Stimulated activated CD8-positive, alpha-beta memory T cell treated with anti-CD3 and anti-CD28 coated beads, Interleukin-4, amount 100 ng/mL, for 4 hours (primary cell): Measurements from ENCODE around the gene AK1.

Experiments
- DNase-seq, 2 donors: peaks; one replicate each; pipeline ENCODE4 v3.0.0-alpha.2; 2020; ENCODE audit warnings: low read depth in 2 of 2, low spot score in 1 of 2

The AK1 gene

DNA sequence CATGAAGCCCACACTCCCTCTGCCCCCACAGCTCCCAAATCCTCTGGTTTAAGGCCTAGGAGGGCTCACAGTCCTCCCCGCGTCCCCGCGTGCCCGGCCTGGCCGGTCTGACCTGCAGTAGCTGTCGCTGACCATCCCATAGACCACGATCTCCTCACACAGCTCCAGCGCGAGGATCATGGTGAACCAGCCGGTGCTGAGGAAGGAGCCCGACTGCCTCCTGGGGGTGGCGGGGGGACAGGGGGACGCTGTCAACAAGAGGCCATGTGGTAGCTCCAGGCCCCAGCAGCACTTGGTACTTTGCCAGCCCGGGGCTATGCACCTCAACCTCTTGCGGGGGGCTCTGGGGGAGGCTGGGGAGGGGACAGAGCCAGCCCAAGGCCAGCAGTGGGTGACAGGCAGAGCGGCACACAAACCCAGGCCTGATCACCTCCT lies 32.4 kb upstream of the AK1 start:
- DNase-seq, result no peak

DNA sequence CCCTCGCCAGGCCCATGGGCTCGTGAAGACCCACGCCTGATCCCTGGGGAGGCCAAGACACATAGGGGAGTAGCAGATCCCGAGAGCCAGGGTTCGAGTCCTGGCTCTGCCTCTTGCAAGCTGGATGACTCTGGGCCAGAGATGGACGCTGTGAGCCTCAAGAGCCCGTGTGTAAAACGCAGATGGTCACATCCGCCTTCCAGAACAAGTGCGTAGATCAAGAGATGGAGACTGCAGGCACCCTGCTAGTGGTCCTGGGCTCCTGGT lies 31.1 kb upstream of the AK1 start:
- DNase-seq, result no peak

DNA sequence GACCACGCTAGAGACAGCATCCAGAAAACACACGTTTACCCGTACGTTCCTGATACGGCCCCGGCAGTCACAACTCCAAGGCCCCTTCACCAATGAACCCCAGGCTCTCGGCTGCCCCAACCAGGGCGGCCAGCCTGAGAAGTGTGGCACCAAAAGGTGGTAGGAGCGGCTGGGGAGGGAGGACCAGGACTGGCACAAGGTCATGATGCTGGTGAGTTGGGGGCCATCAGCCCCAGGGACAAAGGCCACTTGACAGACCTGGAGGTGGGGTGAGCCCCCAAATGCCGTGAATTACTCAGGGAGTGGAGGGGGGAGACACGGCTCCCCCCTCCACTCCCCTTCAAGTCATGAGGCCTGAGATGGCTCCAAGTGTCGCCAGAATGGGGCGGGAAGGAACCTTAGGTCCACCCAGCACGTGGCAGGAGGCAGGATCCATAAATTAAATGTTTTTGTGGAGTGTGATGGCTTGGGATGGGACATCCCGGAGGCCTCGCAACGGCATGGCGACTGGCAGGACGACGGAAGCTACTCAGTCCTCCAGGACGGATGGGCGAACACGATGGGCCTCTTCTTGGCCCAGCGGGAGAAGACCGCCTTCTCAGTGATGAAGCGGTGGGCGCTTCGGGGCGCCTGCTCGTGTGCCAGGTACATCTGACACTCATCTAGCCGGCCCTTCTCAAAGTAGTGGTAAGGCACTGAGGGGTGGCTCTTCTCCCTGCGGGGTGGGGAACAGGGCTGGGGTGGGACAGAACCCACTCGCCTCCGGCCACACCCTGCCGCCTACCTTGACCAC lies 30.6 kb upstream of the AK1 start:
- DNase-seq, result no peak

DNA sequence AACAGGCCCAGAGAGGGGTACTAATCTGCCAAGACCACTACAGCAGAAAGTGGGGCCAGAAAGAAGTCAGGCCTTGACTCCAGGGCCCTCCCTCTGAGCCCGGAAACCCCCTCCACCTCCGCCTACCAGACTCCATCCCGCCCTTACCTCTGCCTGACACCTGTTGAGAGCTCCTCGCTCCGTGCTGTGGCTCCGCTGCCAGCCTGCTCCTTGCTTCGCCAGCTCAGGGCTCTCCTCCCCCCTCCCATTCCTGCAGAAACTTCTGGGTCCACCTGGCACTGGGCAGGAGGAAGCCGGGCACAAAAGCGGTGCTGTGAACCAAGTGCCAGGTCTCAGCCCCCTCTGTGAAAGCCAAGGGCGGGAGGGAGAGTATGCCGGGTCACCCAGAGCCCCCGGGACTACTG lies 28.3 kb upstream of the AK1 start:
- peak in 1 of 2 donors; percentile 42 for DNase-seq

DNA sequence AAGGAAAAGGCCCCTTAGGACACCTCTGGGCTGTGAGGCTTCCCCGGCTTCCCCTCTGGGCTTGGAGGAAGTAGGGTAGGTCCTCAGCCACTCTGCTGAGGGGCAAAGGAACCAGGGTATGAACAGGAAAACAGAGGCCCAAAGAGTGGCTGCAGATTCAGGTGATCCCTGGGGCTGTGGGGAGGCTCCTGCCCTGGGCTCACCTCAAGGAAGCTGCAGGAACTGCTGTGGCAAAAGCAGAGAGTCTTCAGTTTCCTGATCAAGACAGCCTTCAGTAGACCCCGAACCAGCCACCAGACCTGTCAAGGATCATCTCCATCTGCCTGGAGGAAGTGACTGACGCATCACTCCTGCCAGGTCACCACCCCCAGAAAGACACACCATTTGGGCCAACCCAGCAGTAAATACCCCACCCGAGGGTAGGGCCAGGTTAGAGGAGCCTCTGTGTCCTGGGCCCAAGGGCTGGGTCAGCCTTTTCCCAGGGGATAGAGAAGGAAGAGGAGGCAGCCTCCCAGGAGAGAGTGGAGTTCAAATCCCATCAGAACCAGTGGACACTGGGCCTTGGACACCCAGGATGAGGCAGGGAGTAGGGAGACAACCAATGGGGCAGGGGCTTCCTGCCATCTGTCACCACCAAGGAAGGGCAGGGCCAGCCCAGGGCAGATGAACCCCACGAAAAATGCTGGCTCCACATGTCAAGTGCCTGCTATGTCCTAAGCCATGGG lies 27.7 kb upstream of the AK1 start:
- DNase-seq, result peak in 1 of 2 donors; percentile 47

DNA sequence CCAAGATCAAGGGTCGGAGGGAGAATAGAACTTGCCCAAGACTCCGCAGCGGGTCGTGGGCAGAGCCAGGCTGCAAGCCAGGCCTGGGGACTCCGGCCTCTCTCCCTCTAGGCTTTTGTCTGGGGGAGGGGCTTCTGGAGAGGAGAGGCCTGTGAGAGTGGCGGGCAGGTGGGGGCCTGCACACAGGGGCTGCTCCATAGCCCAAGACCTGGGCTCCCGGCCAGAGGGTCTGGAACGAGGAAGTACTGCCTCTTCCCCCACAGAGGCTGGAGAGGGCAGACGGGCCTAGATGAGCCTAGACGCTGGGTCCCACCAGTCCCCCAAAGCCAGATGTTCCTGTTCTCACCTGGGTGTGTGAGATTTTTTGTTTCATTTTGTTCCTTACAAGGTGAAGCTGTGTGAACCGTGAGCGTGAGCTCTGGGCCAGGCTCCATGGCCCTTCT lies 27.1 kb upstream of the AK1 start:
- no peak for DNase-seq

DNA sequence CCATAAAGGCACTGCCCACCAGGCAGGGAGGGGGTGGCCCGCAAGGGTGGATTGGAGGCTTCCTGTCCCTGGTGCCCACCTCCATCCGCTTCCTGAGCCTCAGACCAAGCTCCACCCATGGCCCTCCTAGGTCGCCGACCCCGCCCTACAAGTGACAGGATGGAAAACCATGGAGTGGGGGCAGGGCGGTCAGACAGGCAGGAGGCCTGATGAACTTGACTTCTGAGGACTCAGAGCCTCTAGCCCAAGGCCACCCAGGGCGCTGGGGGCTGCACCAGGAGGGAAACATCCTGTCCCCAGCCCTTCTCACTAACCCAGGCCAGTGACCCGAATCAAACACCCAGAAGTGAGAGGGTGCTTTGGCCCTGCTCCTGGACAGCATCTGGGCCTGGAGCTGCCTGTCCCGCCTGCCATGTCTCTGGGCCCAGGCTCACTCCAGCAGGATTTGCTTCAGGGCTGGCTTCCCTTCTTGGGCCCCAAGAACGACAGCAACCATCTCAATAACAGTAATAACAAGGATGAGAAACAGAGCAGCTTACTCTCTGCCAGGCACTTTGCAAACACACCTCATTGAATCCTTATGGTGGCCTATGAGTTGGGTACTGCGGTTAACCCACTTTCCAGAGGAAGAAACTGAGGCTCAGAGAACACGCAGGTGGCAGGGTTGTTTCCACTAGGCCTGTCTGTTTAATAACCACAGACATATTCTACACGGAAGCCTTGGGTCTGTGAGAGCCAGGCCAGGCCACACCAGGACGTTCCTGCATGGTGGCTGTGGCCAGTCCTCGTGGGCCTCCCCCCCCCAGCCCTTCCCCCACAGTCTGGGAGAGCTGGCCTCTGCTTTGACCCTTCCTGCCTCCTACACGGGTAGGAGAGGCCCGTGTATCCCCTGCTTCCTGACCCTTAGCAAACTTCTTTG lies 26.3 kb upstream of the AK1 start:
- DNase-seq, result peak in 1 of 2 donors; percentile 46

DNA sequence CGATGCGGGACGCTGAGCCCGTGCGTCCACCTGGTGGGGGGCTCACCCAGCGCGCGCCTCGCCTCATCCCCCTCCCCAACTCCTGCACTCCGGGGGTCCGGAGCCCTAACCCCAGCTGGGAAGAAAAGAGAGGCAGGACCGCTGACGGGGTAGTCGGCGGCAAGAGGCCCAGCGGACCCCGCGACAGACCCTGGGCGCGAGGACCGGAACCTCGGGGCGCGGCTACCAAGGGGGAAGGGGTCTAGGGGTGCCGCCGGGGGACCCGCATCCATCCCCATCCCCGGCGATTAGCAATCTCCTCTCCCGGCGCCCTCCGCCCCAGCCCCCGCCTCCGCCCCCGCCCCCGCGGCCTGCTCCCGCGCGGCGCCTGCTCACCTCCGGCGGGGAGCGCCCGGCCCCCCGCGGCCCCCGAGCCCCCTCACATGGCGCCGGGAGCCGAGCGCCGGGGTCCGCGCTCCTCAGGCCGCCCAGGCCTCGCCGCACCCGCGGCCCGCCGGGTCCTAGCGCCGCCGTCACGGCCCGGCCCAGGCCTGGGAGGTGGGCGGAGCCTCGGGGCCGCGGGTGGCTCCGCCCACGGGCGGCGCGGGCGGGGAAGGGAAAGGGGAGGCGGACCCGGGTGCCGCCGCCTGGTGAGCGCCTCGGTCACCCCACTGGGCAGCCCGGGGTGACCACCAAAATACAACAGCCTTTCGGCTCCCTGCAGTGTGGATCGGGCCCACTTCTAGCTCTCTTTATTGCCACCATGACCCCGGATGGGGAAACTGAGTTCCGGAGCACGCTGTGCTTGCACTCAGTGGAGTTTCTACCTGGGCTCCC lies 21.9 kb upstream of the AK1 start, which contains the start of gene ST6GALNAC6:
ST6GALNAC6 (minus strand) TSS at position 476 of the 816 bp plus-strand sequence. CDS start 1,622 bp downstream, outside the sequence.
- DNase-seq, result no peak

DNA sequence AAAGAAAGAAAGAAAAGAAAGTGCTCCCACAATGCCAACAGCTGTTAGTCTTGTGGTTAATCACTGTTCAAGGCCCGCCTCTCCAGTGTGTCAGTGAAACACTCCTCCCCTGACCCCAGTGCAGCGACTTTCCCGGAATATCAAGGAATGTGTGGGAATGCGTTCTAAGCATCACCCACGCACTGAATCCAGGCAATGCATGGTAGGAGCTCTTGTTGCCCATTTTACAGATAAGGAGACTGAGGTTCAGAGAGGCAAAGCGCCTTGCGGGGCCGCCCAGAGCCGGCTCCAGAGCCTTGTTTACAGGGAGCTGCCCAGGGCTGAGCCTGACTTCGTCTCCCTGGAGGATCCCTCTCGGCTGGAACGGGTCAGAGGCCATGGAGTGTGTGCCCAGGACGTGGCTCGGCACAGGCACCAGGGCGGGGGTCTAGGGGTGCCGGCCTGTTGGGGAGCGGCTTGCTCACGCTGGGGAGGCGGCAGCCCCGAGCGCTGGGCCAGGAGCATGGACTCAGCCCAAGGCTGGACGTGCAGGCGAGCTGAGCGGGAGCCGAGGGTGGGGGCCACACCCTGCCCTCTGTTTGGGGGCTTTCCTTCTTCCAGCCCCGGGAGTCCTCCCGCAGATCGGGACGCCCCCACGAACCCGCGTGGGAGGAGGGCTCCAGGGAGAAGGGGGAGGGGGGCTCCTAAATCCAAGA lies 21.1 kb upstream of the AK1 start:
- DNase-seq, result no peak

DNA sequence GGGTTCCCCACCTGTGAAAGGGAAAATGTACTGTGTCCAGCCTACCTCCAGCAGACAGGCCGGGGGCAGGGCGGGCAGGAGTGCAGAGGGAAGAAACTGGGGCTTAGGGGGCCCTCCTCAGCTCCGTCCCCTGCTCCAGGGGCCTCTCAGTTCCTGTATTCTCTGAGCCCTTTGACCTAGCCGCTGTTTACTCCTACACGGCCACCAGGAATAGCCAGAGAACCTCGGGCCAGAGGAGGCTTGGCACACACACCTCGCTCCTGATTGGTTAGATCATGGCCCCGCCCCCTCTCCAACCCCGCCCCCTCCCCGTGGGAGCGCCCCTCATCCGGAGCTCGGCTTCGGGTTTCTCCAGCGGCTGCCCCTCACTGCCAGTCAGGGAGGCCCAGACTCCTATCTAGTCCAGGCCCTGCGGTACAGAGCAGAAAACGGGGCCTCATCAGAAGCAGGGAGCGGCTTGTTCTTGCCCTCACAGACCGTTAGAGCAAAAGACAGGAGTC lies 19.8 kb upstream of the AK1 start:
- no peak for DNase-seq

DNA sequence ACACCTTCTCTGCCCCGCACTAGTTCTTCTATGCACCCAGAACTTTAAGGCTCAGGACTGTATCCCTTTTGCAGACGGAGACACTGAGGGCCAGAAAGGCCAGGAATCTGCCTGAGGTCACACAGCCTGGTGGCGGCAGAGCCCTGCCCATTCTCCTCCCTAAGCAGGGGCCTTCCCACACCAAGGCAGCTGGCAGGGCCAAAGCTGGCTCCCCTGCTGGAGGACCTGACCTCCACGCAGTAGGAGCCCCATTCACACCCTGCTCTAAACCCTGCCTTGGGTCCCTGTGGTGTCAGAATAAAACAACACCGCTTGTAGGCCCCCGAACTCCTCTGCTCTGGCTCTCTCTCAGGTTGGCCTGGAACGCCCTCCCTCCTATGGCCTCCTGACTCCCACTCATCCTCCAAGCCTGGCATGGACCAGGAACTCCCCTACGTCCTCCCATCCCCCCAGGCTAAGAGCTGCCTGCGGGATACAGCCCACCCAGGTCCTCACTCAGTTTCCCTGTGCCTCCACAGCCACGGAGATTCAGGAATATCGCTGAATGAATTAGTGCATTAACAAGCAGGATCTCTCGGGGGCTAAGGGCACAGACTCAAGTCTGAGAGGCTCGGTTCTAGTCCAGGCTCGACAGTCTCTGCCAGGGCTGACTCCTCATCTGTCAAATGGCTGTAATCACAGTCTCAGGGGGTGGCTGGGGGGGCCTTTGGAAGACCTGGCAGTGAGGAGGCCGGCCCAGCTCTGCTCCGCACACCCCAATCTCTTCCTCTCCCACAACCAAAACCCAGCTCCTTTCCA lies 19.1 kb upstream of the AK1 start:
- no peak for DNase-seq

DNA sequence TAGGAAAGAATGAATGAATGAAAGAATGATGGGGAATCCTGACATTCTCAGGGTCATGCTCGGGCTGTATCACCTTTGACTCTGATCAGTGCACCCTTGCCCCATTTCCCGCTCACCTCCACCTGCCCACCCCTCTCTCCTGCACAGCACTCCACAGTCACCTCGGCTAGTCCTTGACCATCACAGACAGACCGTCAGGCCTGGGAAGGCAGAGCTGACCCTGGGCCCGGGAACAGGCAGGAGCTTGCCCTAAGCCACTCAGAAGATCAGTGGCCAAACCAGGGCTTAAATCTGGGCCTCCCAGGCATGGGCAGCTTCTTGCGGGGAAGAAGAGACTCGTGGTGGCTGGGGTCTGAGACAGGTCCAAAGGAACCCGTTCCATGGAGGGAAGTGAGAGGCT lies 18.3 kb upstream of the AK1 start:
- DNase-seq, result no peak

DNA sequence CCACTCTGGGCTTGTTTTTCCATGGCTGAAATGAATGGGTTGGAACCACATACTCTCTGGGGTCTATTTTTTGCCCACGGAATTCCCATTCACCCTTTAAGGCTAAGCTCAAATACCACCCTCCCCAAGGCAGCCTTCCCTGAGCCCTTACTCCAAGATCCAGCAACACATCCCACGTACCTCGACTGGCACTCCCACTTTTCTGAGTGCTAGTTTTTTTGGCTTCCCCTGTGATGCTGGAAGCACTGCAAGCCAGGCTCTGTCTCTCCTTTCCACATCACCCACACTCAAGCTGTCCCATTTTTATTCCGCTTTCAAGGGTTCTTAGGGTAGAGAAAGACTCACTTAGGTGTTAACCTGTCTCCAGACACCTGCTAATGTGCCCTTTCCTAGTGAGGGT lies 15.9 kb upstream of the AK1 start:
- DNase-seq, result no peak

DNA sequence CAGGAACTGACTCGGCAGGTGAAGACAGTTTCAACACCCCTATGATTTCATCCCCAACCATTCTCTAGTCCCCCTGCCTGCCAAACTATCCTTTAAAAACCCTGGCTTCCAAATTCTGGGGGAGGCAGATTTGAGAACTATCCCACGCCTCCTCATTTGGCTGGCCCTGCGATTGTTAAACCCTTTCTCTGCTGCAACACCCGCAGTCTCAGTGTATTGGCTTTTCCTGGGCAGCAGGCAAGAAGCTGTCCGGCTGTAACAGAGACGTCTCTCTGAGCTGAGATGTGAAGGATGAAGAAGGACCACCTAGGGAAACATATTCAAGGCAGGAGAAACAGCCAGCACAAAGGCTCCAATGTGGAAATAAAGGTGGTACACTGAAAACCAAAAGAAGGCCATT lies 15.4 kb upstream of the AK1 start:
- no peak for DNase-seq

DNA sequence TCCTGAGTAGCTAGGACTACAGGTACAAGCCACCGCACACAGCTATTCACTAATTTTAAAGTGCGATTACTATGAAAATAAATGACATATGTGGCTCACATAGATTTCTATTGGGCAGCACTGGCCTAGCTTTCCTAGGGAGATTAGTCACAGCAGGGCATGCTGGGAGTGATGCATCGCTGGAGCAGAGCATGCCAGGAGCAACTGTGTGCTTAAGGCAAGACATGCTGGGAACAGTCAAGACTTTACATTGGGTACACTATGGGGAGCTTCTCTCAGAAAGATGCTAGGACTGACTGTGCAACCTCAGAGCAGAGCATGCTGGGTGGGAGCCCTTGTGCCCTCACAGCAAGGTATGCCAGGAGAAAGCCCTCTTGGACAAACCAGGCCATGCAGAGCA lies 12.6 kb upstream of the AK1 start:
- no peak for DNase-seq

DNA sequence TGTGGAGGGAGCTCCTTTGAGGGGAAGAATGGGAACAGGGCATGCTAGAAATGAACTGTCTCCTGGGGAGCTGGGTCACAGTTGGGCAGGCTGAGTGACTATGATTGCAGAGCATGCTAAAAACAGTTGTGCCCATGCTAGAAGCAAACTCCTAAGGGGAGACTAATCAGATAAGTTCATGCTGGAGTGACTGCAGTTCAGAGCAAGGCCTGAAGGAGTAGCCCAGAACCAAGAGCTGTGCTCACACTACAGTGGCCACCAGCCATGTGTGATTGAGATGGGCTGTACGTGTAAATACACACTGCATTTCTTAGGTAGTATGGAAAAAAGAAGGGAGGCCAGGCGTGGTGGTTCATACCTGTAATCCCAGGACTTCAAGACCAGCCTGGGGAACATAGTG lies 10.3 kb upstream of the AK1 start:
- no peak for DNase-seq

DNA sequence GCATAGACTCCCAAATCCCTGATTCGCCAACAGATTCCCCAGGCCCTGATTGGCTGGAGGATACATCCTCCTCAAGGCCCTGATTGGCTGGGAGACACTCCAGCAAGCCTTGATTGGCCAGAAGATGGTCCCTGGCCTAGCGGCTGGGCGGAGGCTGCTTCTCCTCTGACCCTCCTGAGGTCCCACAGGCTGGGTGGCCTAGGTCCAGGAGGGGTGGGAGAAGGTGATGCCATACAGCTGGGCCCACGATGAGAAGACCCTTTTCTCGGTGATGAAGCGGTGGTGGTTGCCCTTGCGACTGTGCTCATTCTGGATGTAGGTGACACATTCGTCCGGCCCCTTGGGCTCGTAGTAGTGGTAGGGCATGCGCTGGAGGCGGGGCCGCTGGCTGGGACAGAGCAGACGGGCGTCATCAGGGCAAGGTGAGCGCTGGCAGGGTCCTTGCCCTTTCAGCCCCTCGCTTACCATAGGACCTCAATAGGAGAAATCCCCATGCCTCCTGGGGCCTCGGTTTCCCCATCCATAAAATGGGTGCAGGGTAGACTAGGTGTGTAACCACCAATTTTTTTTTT lies 9.0 kb upstream of the AK1 start:
- no peak for DNase-seq

DNA sequence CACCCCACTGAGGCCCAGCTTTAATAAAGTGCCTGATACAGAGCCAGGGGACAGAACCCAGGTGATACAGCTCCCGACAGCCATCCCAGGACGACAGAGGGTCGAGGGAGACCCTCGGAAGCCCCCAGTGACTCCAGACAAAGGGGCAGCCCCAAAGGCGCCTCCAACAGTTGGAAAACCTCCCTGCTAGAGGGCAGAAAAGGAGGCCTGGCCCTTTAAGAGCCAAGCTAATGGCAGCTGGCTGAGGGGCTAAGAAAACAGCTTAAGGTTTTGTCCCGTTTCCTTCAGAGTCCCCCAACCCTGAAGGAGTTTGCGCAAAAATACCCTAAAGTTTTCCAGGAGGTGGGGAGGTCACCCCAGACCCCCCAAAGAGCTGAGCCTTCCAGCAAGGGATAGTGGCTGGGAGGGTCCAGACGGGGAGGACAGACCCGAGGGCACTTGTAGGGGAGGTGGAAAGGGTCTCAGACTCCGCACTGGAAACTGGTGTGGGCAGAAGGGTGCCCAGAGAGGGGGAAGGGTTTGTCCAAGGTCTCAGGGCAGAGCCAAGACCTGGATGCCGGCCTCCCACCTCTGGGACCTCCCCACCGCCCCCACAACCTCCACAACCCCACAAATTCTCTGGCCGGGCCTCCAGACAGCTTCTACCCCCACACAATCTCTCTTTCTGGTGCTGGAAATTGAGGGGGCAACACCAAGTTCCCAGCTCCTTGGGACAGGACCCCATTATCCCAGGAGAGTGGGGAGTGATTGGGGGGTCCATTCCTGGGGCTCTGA lies 8.2 kb upstream of the AK1 start:
- DNase-seq, result no peak
